ENCODE measurements around the gene FAM180B. TPM values are rescaled to one million over a fixed set of nuclear protein-coding genes. Genes with fewer than 3 reads are reported as not detected.

Gene FAM180B
- total RNA-seq, 5 donors from 2014 or later (not counting 1 experiment from before 2014, with no cell fraction given): 0.20 to 0.51 (median 0.28) TPM; not detected in 2

DNA sequence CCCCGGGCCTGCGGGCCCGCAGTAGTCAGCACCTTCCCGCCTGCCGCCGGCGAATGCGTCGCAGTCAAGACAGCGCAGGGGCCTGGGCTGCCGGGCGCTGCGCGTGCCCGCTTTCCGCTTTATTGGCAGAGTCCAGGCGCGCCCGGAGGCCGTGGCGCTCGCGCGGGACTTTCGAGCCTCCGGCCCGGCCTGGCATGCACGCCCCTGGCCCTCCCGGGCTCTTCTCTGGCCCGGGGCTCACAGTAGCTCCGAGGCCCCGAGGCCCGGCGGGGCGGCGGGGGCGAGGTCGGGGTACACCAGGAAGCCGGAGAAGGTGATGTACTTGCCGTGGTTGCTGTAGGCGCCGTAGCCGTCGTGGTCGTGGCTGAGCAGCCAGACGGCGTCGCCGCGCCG lies 3.1 kb downstream of the FAM180B start:
- CTCF ChIA-PET: no interaction called here
- H3K27ac ChIP-seq (ENCODE audit: low read length): no peak overlapping the region

DNA sequence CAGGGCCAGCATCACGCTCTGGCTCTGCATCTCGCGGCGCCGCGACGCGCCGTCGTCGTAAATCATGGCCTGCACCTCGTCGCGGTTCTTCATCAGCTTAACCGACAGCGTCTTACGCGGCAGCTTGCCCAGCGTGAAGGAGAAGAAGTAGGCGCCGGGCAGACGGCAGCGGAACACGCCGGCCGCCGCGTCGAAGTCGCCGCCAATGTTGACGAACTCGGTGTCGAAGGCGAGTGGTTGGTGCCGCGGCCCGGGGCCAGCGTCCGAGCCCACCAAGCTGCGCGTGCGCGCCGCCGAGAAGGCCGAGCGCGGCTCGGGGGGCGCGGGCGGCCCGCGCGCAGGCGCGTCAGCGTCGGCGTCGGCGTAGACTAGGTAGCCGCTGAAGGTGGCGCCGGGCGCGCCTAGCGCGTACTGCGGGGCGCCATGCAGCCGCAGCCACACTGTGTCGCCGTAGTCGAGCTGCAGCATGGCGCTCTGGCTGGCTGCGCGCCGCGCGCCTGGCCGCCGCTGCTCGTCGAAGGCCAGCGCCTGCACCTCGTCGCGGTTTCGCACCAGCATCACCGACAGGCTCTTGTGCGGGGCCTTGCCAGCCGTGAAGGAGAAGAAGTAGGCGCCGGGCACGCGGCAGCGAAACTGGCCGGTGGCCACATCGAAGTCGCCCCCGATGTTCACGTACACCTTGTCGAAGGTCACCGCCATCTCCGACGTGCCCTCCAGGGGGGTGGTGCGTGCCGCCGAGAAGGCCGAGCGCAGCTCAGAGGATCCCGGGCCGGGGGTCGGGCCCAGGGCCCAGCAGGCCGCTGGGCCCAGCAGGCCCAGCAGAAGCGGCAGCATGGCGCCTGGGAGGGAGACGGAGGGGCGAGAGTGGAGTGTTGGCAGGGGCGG lies 3.7 kb downstream of the FAM180B start:
- CTCF ChIA-PET: no interaction called here
- DNase-seq: no peak
- peaks cover 16 to 27% of the 10 kb centered on the region in 2 donors for H3K27me3 Mint-ChIP-seq
- H3K4me1 Mint-ChIP-seq: peaks cover 0 to 10% (median 5%) of the 10 kb centered on the region in 3 donors
- no peak overlapping the region for H3K27ac Mint-ChIP-seq
- no peaks in the 10 kb centered on the region for H3K9me3 Mint-ChIP-seq
- H3K36me3 Mint-ChIP-seq: no peaks in the 10 kb centered on the region
- POLR2A ChIA-PET: no interaction called here
- no peak overlapping the region for H3K27ac ChIP-seq (ENCODE audit: low read length)
- 97% methylated on average over 119 of the region's 122 CpGs for WGBS (ENCODE audit: insufficient coverage)
- no peak overlapping the region for H3K4me3 Mint-ChIP-seq
- ATAC-seq (replicated peaks in 1 of 4): no peak
- peaks cover 0 to 34% of the 10 kb centered on the region in 2 experiments for H3K27me3 ChIP-seq (replicated peaks in 1 of 2; ENCODE audit: control insufficient read depth in 2 of 2, extremely low read depth in 1 of 2, insufficient read depth in 2 of 2, low read length in 1 of 2)
- no peak overlapping the region for H3K4me3 ChIP-seq (ENCODE audit: control insufficient read depth in 1 of 2, extremely low read depth in 1 of 2, low read length in 1 of 2)
- peaks cover 0 to 15% of the 10 kb centered on the region in 2 experiments for H3K4me1 ChIP-seq (ENCODE audit: control insufficient read depth in 1 of 2, extremely low read depth in 1 of 2, insufficient read depth in 2 of 2, low read length in 2 of 2)
- H3K36me3 ChIP-seq (ENCODE audit: control insufficient read depth in 2 of 2, extremely low read depth in 1 of 2, insufficient read depth in 1 of 2, low read length in 1 of 2): peaks cover 0 to under 1% of the 10 kb centered on the region in 2 donors
- H3K9me3 ChIP-seq: no peaks in the 10 kb centered on the region

More for the DNA sequence above, 3.1 kb downstream of the FAM180B start:
- Mint-ChIP-seq H3K27ac (no peak overlapping the region), H3K27me3 (peaks cover 13 to 20% of the 10 kb centered on the region in 2 donors), H3K4me1 (peaks cover 0 to 10% (median 5%) of the 10 kb centered on the region in 3 donors), H3K9me3 (no peaks in the 10 kb centered on the region), H3K36me3 (no peaks in the 10 kb centered on the region), H3K4me3 (no peak overlapping the region)
- POLR2A ChIA-PET: no interaction called here
- DNase-seq (no peak), ATAC-seq (replicated peaks in 1 of 4) (no peak)
- Histone ChIP-seq H3K4me1 (ENCODE audit: control insufficient read depth in 1 of 2, extremely low read depth in 1 of 2, insufficient read depth in 2 of 2, low read length in 2 of 2) (peaks cover 0 to 15% of the 10 kb centered on the region in 2 experiments), H3K36me3 (ENCODE audit: control insufficient read depth in 2 of 2, extremely low read depth in 1 of 2, insufficient read depth in 1 of 2, low read length in 1 of 2) (peaks cover 4 to 5% of the 10 kb centered on the region in 2 donors), H3K9me3 (no peaks in the 10 kb centered on the region), H3K27me3 (replicated peaks in 1 of 2; ENCODE audit: control insufficient read depth in 2 of 2, extremely low read depth in 1 of 2, insufficient read depth in 2 of 2, low read length in 1 of 2) (peaks cover 0 to 27% of the 10 kb centered on the region in 2 experiments), H3K4me3 (ENCODE audit: control insufficient read depth in 1 of 2, extremely low read depth in 1 of 2, low read length in 1 of 2) (no peak overlapping the region)
- WGBS (ENCODE audit: insufficient coverage): 98% methylated on average over 49 of the region's 51 CpGs

DNA sequence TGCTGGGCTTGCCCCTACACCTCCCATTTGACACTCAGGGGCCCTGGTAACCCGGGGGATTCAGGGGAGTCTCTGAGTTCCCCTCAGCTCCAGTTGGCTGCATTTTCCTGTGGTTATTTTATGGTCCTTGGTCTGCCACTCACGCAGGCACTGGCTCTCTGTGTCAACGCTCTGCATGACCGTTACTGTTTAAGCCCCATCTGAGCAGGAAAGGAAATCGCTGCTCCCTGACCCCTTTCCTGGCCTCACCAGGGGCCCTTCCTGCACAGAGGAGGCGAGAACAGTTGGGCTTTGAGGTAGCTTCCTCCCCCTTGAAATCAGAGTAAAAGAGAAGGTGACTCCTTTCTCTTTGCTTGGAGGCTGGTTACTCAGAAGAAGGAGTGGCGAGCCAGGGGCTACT lies 5.3 kb downstream of the FAM180B start:
- peaks cover 0 to 15% of the 10 kb centered on the region in 2 experiments for H3K4me1 ChIP-seq (ENCODE audit: control insufficient read depth in 1 of 2, extremely low read depth in 1 of 2, insufficient read depth in 2 of 2, low read length in 2 of 2)
- Mint-ChIP-seq H3K27me3 (peaks cover 23 to 34% of the 10 kb centered on the region in 2 donors), H3K9me3 (no peaks in the 10 kb centered on the region), H3K4me3 (no peak overlapping the region), H3K4me1 (peaks cover 0 to 10% (median 5%) of the 10 kb centered on the region in 3 donors), H3K36me3 (no peaks in the 10 kb centered on the region), H3K27ac (no peak overlapping the region)
- DNase-seq: no peak
- peaks cover 0 to 41% of the 10 kb centered on the region in 2 experiments for H3K27me3 ChIP-seq (replicated peaks in 1 of 2; ENCODE audit: control insufficient read depth in 2 of 2, extremely low read depth in 1 of 2, insufficient read depth in 2 of 2, low read length in 1 of 2)
- ChIA-PET POLR2A (no interaction called here), CTCF (no interaction called here)
- no peaks in the 10 kb centered on the region for H3K9me3 ChIP-seq
- 16% methylated on average over 6 of the region's 7 CpGs for whole genome bisulfite sequencing (ENCODE audit: insufficient coverage)
- H3K36me3 ChIP-seq (ENCODE audit: control insufficient read depth in 2 of 2, extremely low read depth in 1 of 2, insufficient read depth in 1 of 2, low read length in 1 of 2): no peaks in the 10 kb centered on the region
- no peak for ATAC-seq (replicated peaks in 1 of 4)
- no peak overlapping the region for H3K4me3 ChIP-seq (ENCODE audit: control insufficient read depth in 1 of 2, extremely low read depth in 1 of 2, low read length in 1 of 2)
- H3K27ac ChIP-seq (ENCODE audit: low read length): no peak overlapping the region

DNA sequence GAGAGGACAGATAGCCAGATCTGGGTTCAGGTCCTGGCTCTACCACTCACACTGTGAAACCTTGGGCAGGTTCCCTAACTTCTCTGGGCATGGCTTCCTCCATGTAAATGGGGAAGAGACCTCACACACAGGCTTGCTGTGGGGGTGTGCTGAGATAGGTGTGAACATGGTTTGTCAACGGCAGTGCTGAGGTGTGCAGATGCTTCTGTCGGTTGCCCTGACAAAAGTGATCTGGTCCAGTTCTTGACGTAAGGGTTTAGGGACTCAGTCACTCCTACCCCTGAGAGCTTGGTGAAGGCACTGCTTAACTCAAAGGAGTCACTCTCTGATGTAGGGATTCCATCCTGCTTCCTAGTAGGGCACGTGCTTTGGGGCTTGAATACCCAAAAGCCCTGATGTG lies 5.8 kb downstream of the FAM180B start:
- Histone ChIP-seq H3K4me1 (ENCODE audit: control insufficient read depth in 1 of 2, extremely low read depth in 1 of 2, insufficient read depth in 2 of 2, low read length in 2 of 2) (peaks cover 0 to 15% of the 10 kb centered on the region in 2 experiments), H3K4me3 (ENCODE audit: control insufficient read depth in 1 of 2, extremely low read depth in 1 of 2, low read length in 1 of 2) (no peak overlapping the region), H3K9me3 (no peaks in the 10 kb centered on the region), H3K36me3 (ENCODE audit: control insufficient read depth in 2 of 2, extremely low read depth in 1 of 2, insufficient read depth in 1 of 2, low read length in 1 of 2) (no peaks in the 10 kb centered on the region), H3K27me3 (replicated peaks in 1 of 2; ENCODE audit: control insufficient read depth in 2 of 2, extremely low read depth in 1 of 2, insufficient read depth in 2 of 2, low read length in 1 of 2) (peaks cover 0 to 41% of the 10 kb centered on the region in 2 experiments), H3K27ac (ENCODE audit: low read length) (no peak overlapping the region)
- ChIA-PET CTCF (no interaction called here), POLR2A (no interaction called here)
- DNase-seq: no peak
- H3K9me3 Mint-ChIP-seq: no peaks in the 10 kb centered on the region
- peaks cover 0 to 10% (median 5%) of the 10 kb centered on the region in 3 donors for H3K4me1 Mint-ChIP-seq
- 56% methylated on average over 4 of the region's 4 CpGs for WGBS (ENCODE audit: insufficient coverage)
- H3K27ac Mint-ChIP-seq: no peak overlapping the region
- H3K4me3 Mint-ChIP-seq: no peak overlapping the region
- H3K36me3 Mint-ChIP-seq: no peaks in the 10 kb centered on the region
- ATAC-seq (replicated peaks in 1 of 4): no peak
- H3K27me3 Mint-ChIP-seq: peaks cover 23 to 34% of the 10 kb centered on the region in 2 donors

DNA sequence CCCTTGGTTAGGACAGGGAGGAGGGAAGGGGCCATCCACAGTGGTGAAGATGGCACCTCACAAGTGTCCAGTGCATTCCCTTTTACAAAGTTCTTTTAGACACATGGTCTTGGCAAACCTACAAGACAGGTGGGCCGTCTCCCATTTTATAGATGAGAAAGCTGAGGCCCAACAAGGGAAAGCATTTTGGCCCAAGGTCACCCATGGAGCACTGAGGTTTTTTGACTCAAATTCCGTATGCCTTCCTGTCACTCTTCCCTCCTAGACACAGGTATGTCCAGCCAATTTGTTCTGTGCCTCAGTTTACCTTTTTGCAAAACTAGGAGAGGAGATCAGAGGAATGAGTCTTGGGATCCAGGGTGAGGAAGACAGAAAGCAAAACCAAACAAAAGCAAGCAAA lies 6.5 kb downstream of the FAM180B start:
- ChIA-PET CTCF (no interaction called here), POLR2A (no interaction called here)
- DNase-seq: no peak
- peaks cover 0 to 45% of the 10 kb centered on the region in 2 experiments for H3K27me3 ChIP-seq (replicated peaks in 1 of 2; ENCODE audit: control insufficient read depth in 2 of 2, extremely low read depth in 1 of 2, insufficient read depth in 2 of 2, low read length in 1 of 2)
- peaks cover 0 to 15% of the 10 kb centered on the region in 2 experiments for H3K4me1 ChIP-seq (ENCODE audit: control insufficient read depth in 1 of 2, extremely low read depth in 1 of 2, insufficient read depth in 2 of 2, low read length in 2 of 2)
- no peak overlapping the region for H3K4me3 Mint-ChIP-seq
- H3K4me1 Mint-ChIP-seq: peaks cover 0 to 10% (median 5%) of the 10 kb centered on the region in 3 donors
- no peak overlapping the region for H3K4me3 ChIP-seq (ENCODE audit: control insufficient read depth in 1 of 2, extremely low read depth in 1 of 2, low read length in 1 of 2)
- WGBS (ENCODE audit: insufficient coverage): 80% methylated on average over 1 of the region's 2 CpGs
- H3K36me3 Mint-ChIP-seq: no peaks in the 10 kb centered on the region
- H3K27ac Mint-ChIP-seq: no peak overlapping the region
- no peaks in the 10 kb centered on the region for H3K9me3 ChIP-seq
- no peaks in the 10 kb centered on the region for H3K36me3 ChIP-seq (ENCODE audit: control insufficient read depth in 2 of 2, extremely low read depth in 1 of 2, insufficient read depth in 1 of 2, low read length in 1 of 2)
- H3K27ac ChIP-seq (ENCODE audit: low read length): no peak overlapping the region
- no peak for ATAC-seq (replicated peaks in 1 of 4)
- peaks cover 23 to 34% of the 10 kb centered on the region in 2 donors for H3K27me3 Mint-ChIP-seq
- H3K9me3 Mint-ChIP-seq: no peaks in the 10 kb centered on the region

DNA sequence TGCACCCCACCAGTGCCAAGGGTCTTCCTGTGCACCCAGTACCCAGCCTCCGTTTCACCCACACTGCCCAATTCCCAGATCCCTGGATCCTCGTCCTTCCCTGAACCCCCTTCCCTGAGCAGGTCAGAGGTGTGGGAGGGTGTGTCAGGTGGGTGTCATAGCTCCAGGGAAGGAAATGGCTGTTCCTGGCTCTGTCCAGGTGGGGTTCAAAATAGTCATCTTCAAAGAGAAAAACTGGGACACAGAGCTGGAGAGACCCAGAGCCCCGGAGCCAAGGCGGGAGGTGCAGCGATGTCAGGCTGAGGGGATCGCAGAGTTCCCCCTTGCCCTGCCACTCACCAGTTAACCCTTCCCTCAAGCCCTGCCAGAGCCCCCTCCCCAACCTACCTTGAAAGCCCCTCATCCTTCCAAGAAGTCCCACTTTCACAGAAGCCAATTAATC lies 7.0 kb downstream of the FAM180B start:
- H3K9me3 Mint-ChIP-seq: no peaks in the 10 kb centered on the region
- Histone ChIP-seq H3K4me1 (ENCODE audit: control insufficient read depth in 1 of 2, extremely low read depth in 1 of 2, insufficient read depth in 2 of 2, low read length in 2 of 2) (peaks cover 0 to 15% of the 10 kb centered on the region in 2 experiments), H3K27ac (ENCODE audit: low read length) (no peak overlapping the region), H3K36me3 (ENCODE audit: control insufficient read depth in 2 of 2, extremely low read depth in 1 of 2, insufficient read depth in 1 of 2, low read length in 1 of 2) (no peaks in the 10 kb centered on the region), H3K27me3 (replicated peaks in 1 of 2; ENCODE audit: control insufficient read depth in 2 of 2, extremely low read depth in 1 of 2, insufficient read depth in 2 of 2, low read length in 1 of 2) (peaks cover 0 to 45% of the 10 kb centered on the region in 2 experiments), H3K9me3 (no peaks in the 10 kb centered on the region), H3K4me3 (ENCODE audit: control insufficient read depth in 1 of 2, extremely low read depth in 1 of 2, low read length in 1 of 2) (no peak overlapping the region)
- H3K4me3 Mint-ChIP-seq: peak overlapping the region in 1 of 3 donors; percentile 35
- peaks cover 23 to 34% of the 10 kb centered on the region in 2 donors for H3K27me3 Mint-ChIP-seq
- WGBS (ENCODE audit: insufficient coverage): 17% methylated on average over 4 of the region's 6 CpGs
- DNase-seq (no peak), ATAC-seq (replicated peaks in 1 of 4) (no peak)
- CTCF ChIA-PET: no interaction called here
- POLR2A ChIA-PET: no interaction called here
- no peak overlapping the region for H3K27ac Mint-ChIP-seq
- peaks cover 0 to 10% (median 5%) of the 10 kb centered on the region in 3 donors for H3K4me1 Mint-ChIP-seq
- no peaks in the 10 kb centered on the region for H3K36me3 Mint-ChIP-seq
